Smooth muscle cell of the brain vasculature (primary cell): ENCODE measurements around the gene PLXNC1.

Experiments used
- DNase-seq: peaks from one replicate; pipeline ENCODE4 v3.0.0-alpha.2; 2012; ENCODE audit warnings: low read depth, low spot score

Gene PLXNC1

GRCh38 chr12:94338006-94338794, 189.8 kb downstream of the PLXNC1 start:
- DNase-seq = no peak

- no peak for DNase-seq
Measured at GRCh38 chr12:94340573-94340972, 192.2 kb downstream of the PLXNC1 start.

GRCh38 chr12:94353130-94353529, 204.8 kb downstream of the PLXNC1 start:
- no peak for DNase-seq
